CD14-positive monocyte (primary cell): Measurements from ENCODE around the gene LRWD1. TPM values are rescaled to one million over a fixed set of nuclear protein-coding genes. Genes with fewer than 3 reads are reported as not detected.

Source experiments
- DNase-seq, 3 donors: peaks; one replicate each; pipeline ENCODE4 v3.0.0-alpha.2; 2011 to 2022
- H2AFZ ChIP-seq: 2 replicates; pipeline ENCODE4 v1.6.0; 2012; ENCODE audit warnings: mild to moderate bottlenecking, low read depth, low read length, inconsistent platforms; ENCODE audit not compliant: insufficient read depth, poor library complexity, severe bottlenecking
- H3K27ac ChIP-seq, 2 donors: 1 replicate in 1 of 2; 2 replicates in 1 of 2; pipeline ENCODE4 v1.5.1; 2012 to 2013; ENCODE audit warnings: low read length in 2 of 2, control low read depth in 1 of 2, inconsistent platforms in 1 of 2, low read depth in 1 of 2, mild to moderate bottlenecking in 1 of 2
- H3K27me3 ChIP-seq, 2 donors: one replicate each; pipeline versions ENCODE4 v1.6.0 to v1.6.1; 2011 to 2013; ENCODE audit warnings: low read length in 2 of 2; ENCODE audit not compliant: control insufficient read depth in 2 of 2, insufficient read depth in 2 of 2
- H3K36me3 ChIP-seq, 2 donors: replicated peaks in 1 of 2; 1 replicate in 1 of 2; 2 replicates in 1 of 2; pipeline versions ENCODE4 v1.5.1 to v1.6.1; 2012 to 2013; ENCODE audit warnings: low read length in 2 of 2, control low read depth in 1 of 2, inconsistent platforms in 1 of 2, mild to moderate bottlenecking in 1 of 2; ENCODE audit not compliant: insufficient read depth in 2 of 2, control insufficient read depth in 1 of 2
- H3K4me1 ChIP-seq, 2 donors: 1 replicate in 1 of 2; 2 replicates in 1 of 2; pipeline versions ENCODE4 v1.5.1 to v1.6.1; 2012 to 2013; ENCODE audit warnings: low read length in 2 of 2, control low read depth in 1 of 2, inconsistent platforms in 1 of 2, mild to moderate bottlenecking in 1 of 2, moderate library complexity in 1 of 2; ENCODE audit not compliant: insufficient read depth in 2 of 2, control insufficient read depth in 1 of 2
- H3K4me2 ChIP-seq: replicated peaks from 2 replicates; pipeline ENCODE3; 2012; ENCODE audit warnings: low read length, moderate library complexity, mild to moderate bottlenecking; ENCODE audit not compliant: poor library complexity, severe bottlenecking; ENCODE audit errors: extremely low read depth
- H3K4me3 ChIP-seq, 3 experiments: fragments of 200-600 bp in 1 of 3; sonication (generic) in 1 of 3; replicated peaks in 1 of 3; 1 replicate in 2 of 3; 2 replicates in 1 of 3; pipeline ENCODE4 v1.5.1; 2011 to 2013; ENCODE audit warnings: low read length in 3 of 3, mild to moderate bottlenecking in 3 of 3, control low read depth in 2 of 3, low read depth in 2 of 3, inconsistent platforms in 1 of 3, moderate library complexity in 1 of 3
- H3K79me2 ChIP-seq: 2 replicates; pipeline ENCODE4 v1.6.0; 2012; ENCODE audit warnings: mild to moderate bottlenecking, control low read depth, inconsistent platforms, low read length, moderate library complexity; ENCODE audit not compliant: insufficient read depth
- H3K9ac ChIP-seq: 2 replicates; pipeline ENCODE4 v1.6.0; 2017; ENCODE audit warnings: low read length, mild to moderate bottlenecking; ENCODE audit not compliant: insufficient read depth, poor library complexity, severe bottlenecking
- H3K9me3 ChIP-seq, 2 donors: replicated peaks in 1 of 2; 1 replicate in 1 of 2; 2 replicates in 1 of 2; pipeline versions ENCODE4 v1.5.1 to v1.6.1; 2012 to 2013; ENCODE audit warnings: low read length in 2 of 2, control low read depth in 1 of 2; ENCODE audit not compliant: control insufficient read depth in 1 of 2, insufficient read depth in 1 of 2
- H4K20me1 ChIP-seq: 2 replicates; pipeline ENCODE4 v1.6.0; 2012; ENCODE audit warnings: mild to moderate bottlenecking, low read length, control low read depth, moderate library complexity; ENCODE audit not compliant: insufficient read depth
- H3K27ac Mint-ChIP-seq, 7 donors: one replicate each; pipeline ENCODE4 v1.8.0; 2020; ENCODE audit warnings: mild to moderate bottlenecking in 7 of 7, mixed read lengths in 7 of 7, moderate library complexity in 6 of 7, inconsistent platforms in 2 of 7
- H3K27me3 Mint-ChIP-seq, 3 donors: one replicate each; pipeline ENCODE4 v1.8.0; 2021 to 2022; ENCODE audit warnings: low read depth in 3 of 3, mild to moderate bottlenecking in 3 of 3, mixed read lengths in 3 of 3, moderate library complexity in 3 of 3, inconsistent platforms in 1 of 3
- H3K36me3 Mint-ChIP-seq, 2 donors: one replicate each; pipeline ENCODE4 v1.8.0; 2020; ENCODE audit warnings: mixed read lengths in 2 of 2, inconsistent platforms in 1 of 2, mild to moderate bottlenecking in 1 of 2
- H3K4me1 Mint-ChIP-seq: one replicate; pipeline ENCODE4 v1.8.0; 2020; ENCODE audit warnings: mild to moderate bottlenecking, mixed read lengths
- H3K4me3 Mint-ChIP-seq, 2 donors: one replicate each; pipeline ENCODE4 v1.8.0; 2020; ENCODE audit warnings: mild to moderate bottlenecking in 2 of 2, mixed read lengths in 2 of 2, moderate library complexity in 1 of 2
- H3K9me3 Mint-ChIP-seq, 7 donors: one replicate each; pipeline ENCODE4 v1.8.0; 2020 to 2022; ENCODE audit warnings: mixed read lengths in 7 of 7, mild to moderate bottlenecking in 6 of 7, moderate library complexity in 6 of 7, inconsistent platforms in 2 of 7
- whole genome bisulfite sequencing: methylation state at CpG from one replicate; pipeline ENCODE4 v1.1.5; 2013; ENCODE audit warnings: missing lambda C conversion rate; ENCODE audit not compliant: insufficient coverage; 5-methylcytosine and 5-hydroxymethylcytosine counted together
- intact Hi-C, 2 donors: fragments of 100-400 bp; cut with micrococcal nuclease; formaldehyde crosslinking; loops; one replicate each; pipeline versions ENCODE4 v1.15.0 to v1.15.1; 2023
- polyA plus RNA-seq, 3 donors: library from polyadenylated mRNA; depleted of rRNA in 1 of 3; unstranded in 2 of 3; stranded (reverse) in 1 of 3; fragments of 300-500 nt in 2 of 3; fragments of >200 nt in 1 of 3; fragmentation: Illumina TruSeq in 2 of 3; gene quantifications; 1 replicate in 2 of 3; 2 replicates in 1 of 3; pipeline ENCODE4 v1.2.3, GENCODE V29; 2012 to 2021
- TF ChIP-seq, protein P1 (sequence below): fragments of 200-600 bp; IDR thresholded peaks from one replicate; pipeline ENCODE4 v1.8.0; 2022; ENCODE audit warnings: antibody characterized with exemption, mild to moderate bottlenecking

LRWD1 gene
- polyA plus RNA-seq, 3 donors, result 5.4 to 10.7 (median 6.1) TPM

DNA sequence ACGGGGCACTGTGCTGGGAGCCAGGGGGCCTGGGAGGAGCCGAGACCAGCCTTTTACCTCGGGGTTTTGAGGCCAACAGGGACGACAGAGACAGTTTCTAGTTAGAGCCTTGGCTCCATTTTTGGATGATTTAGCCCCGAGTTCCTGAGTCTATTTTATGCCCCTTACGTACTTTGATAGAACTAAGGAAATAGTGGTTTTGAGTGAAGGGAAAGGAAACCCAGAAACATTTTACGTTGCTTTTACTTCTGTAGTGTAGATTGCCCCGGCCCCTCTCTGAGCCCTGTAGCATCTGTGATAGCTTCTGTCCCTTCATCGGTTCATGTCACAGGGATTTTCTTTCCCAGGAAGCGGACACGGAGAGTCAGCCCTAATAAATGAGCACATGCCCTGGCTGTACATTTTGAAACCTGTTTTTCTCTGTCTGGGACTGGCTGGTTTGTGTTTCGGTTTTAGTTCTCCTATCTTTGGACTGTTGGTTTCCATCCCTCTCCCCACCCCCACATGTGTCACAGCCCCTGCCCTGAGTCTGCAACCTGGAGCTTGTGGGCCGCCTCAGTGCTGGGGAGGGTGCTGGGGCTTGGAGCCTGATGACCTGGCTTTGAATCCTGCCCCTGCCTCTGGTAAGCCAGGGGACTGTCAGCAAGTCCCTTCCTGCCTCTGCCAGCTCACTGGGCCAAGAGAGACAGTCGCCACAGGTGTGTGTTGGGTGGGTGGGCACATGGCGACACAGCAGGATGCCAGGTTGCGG lies 38.3 kb upstream of the LRWD1 start:
- peak; percentile 90 to 94 (median 93) for DNase-seq
- H3K9me3 Mint-ChIP-seq, result peaks cover 0 to 2% (median 0%) of the 10 kb centered on the region in 7 donors
- no peaks in the 10 kb centered on the region for H4K20me1 ChIP-seq
- peak overlapping the region; percentile 57 for H3K4me2 ChIP-seq
- no peaks in the 10 kb centered on the region for H3K27me3 ChIP-seq
- H2AFZ ChIP-seq, result peak overlapping the region; percentile 44
- H3K9ac ChIP-seq, result peak overlapping the region; percentile 94
- H3K9me3 ChIP-seq, result no peaks in the 10 kb centered on the region
- H3K36me3 ChIP-seq, result no peaks in the 10 kb centered on the region
- WGBS, result 3% methylated on average over 12 of the region's 16 CpGs
- intact Hi-C loops, result no loop called here
- H3K79me2 ChIP-seq, result peaks cover 6% of the 10 kb centered on the region
- peaks cover 74 to 79% of the 10 kb centered on the region in 2 donors for H3K4me1 ChIP-seq
- H3K4me1 Mint-ChIP-seq, result peaks cover 74% of the 10 kb centered on the region
- TF ChIP-seq, protein P1, sequence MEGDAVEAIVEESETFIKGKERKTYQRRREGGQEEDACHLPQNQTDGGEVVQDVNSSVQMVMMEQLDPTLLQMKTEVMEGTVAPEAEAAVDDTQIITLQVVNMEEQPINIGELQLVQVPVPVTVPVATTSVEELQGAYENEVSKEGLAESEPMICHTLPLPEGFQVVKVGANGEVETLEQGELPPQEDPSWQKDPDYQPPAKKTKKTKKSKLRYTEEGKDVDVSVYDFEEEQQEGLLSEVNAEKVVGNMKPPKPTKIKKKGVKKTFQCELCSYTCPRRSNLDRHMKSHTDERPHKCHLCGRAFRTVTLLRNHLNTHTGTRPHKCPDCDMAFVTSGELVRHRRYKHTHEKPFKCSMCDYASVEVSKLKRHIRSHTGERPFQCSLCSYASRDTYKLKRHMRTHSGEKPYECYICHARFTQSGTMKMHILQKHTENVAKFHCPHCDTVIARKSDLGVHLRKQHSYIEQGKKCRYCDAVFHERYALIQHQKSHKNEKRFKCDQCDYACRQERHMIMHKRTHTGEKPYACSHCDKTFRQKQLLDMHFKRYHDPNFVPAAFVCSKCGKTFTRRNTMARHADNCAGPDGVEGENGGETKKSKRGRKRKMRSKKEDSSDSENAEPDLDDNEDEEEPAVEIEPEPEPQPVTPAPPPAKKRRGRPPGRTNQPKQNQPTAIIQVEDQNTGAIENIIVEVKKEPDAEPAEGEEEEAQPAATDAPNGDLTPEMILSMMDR, result no peak
- H3K36me3 Mint-ChIP-seq, result peaks cover 22 to 28% of the 10 kb centered on the region in 2 donors
- H3K27ac Mint-ChIP-seq, result peak overlapping the region; percentile 100
- peak overlapping the region; percentile 73 to 85 for H3K4me3 Mint-ChIP-seq
- H3K27ac ChIP-seq, result peak overlapping the region; percentile 98 to 100
- peaks cover 0 to 5% (median 0%) of the 10 kb centered on the region in 3 donors for H3K27me3 Mint-ChIP-seq
- H3K4me3 ChIP-seq, result peak overlapping the region in 2 of 3 experiments; percentile 11 to 56

DNA sequence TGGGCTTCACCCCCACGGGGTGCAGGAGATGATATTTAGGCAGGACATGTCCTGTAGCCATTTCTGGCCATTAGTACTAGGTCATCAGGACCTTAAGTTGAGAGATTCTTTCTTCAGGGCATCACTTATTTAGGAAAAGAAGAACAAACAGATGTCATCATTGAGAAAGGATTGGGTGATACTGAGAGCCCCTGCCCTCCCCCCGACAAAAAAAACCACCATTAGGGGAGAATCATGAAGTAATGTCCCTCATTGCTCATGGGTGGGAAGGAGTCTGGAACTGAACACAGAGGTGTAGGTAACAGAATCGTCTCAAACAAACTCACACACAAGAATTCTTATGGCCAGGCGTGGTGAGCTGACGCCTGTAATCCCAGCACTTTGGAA lies 37.8 kb upstream of the LRWD1 start:
- Histone ChIP-seq H2AFZ (no peak overlapping the region), H4K20me1 (no peaks in the 10 kb centered on the region), H3K9ac (peak overlapping the region; percentile 94), H3K27ac (peak overlapping the region; percentile 98 to 100), H3K27me3 (no peaks in the 10 kb centered on the region), H3K79me2 (peaks cover 7% of the 10 kb centered on the region), H3K4me3 (peak overlapping the region in 2 of 3 experiments; percentile 0 to 56), H3K4me2 (peak overlapping the region; percentile 57), H3K4me1 (peaks cover 79 to 83% of the 10 kb centered on the region in 2 donors), H3K9me3 (no peaks in the 10 kb centered on the region), H3K36me3 (no peaks in the 10 kb centered on the region)
- H3K27me3 Mint-ChIP-seq, result peaks cover 0 to 5% (median 0%) of the 10 kb centered on the region in 3 donors
- peak; percentile 59 to 76 (median 72) for DNase-seq
- H3K4me3 Mint-ChIP-seq, result peak overlapping the region; percentile 73 to 85
- intact Hi-C loops, result no loop called here
- peaks cover 0 to 2% (median 0%) of the 10 kb centered on the region in 7 donors for H3K9me3 Mint-ChIP-seq
- WGBS, result no CpG with 5 or more reads among the region's 5 CpGs
- peak overlapping the region; percentile 100 for H3K27ac Mint-ChIP-seq
- TF ChIP-seq, protein P1, result no peak
- H3K36me3 Mint-ChIP-seq, result peaks cover 21 to 28% of the 10 kb centered on the region in 2 donors
- H3K4me1 Mint-ChIP-seq, result peaks cover 79% of the 10 kb centered on the region
